Progenitor cell of endocrine pancreas (in vitro differentiated cells): ENCODE results near the gene PRRT2. TPM values are rescaled to one million over a fixed set of nuclear protein-coding genes. Genes with fewer than 3 reads are reported as not detected.

Experiments used
- DNase-seq: peaks from one replicate; pipeline ENCODE4 v3.0.0; 2021; ENCODE audit warnings: low spot score; ENCODE audit not compliant: unreplicated experiment
- H3K27ac Mint-ChIP-seq: 2 replicates; pipeline ENCODE4 v1.8.0; 2021; ENCODE audit warnings: mild to moderate bottlenecking, moderate library complexity, mixed read lengths
- H3K27me3 Mint-ChIP-seq: 2 replicates; pipeline ENCODE4 v1.8.0; 2021; ENCODE audit warnings: mixed read lengths
- H3K36me3 Mint-ChIP-seq: 2 replicates; pipeline ENCODE4 v1.8.0; 2022; ENCODE audit warnings: mixed read lengths; ENCODE audit not compliant: insufficient read depth
- H3K4me1 Mint-ChIP-seq: 2 replicates; pipeline ENCODE4 v1.8.0; 2021; ENCODE audit warnings: low read depth, mixed read lengths
- H3K4me3 Mint-ChIP-seq: 2 replicates; pipeline ENCODE4 v1.8.0; 2021; ENCODE audit warnings: low read depth, mild to moderate bottlenecking, moderate library complexity, mixed read lengths
- H3K9me3 Mint-ChIP-seq: 2 replicates; pipeline ENCODE4 v1.8.0; 2021; ENCODE audit warnings: low read depth, mixed read lengths
- total RNA-seq: library from RNA; stranded (reverse); gene quantifications from 2 replicates; pipeline ENCODE4 v1.2.1, GENCODE V29; 2021
- TF ChIP-seq, protein P1 (sequence below): fragments of 200-600 bp; sonication (generic); IDR thresholded peaks from one replicate; pipeline ENCODE4 v1.5.0; 2021; ENCODE audit warnings: antibody characterized with exemption, mild to moderate bottlenecking; ENCODE audit not compliant: unreplicated experiment

PRRT2 gene
- total RNA-seq, 1 donor from 2014 or later: 1.4 TPM

DNA sequence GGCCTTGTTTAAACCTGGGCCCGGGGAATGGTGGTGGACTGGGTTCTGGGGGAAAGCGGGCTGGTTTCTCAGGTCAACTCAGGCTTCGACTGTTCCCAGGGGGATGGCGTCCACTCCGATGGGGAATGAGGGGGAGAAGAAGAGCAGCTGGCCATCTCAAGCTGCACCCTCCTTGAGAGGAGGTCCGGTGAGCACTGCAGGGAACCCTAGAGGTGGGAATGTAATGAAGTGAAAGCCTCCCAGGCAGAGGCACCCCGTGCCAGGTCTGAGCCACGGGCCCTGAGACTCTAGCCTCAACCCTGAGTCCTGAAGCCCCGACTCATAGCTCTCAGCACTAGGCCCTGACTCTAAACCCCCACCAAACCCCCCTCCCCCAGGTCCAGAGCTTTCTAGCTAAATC, 52.2 kb downstream of the PRRT2 start:
- no peaks in the 10 kb centered on the region for H3K9me3 Mint-ChIP-seq
- H3K27me3 Mint-ChIP-seq: peaks cover 3% of the 10 kb centered on the region
- no peak overlapping the region for H3K4me3 Mint-ChIP-seq
- DNase-seq: no peak
- H3K4me1 Mint-ChIP-seq: peaks cover 9% of the 10 kb centered on the region
- no peak overlapping the region for H3K27ac Mint-ChIP-seq
- TF ChIP-seq, protein P1, sequence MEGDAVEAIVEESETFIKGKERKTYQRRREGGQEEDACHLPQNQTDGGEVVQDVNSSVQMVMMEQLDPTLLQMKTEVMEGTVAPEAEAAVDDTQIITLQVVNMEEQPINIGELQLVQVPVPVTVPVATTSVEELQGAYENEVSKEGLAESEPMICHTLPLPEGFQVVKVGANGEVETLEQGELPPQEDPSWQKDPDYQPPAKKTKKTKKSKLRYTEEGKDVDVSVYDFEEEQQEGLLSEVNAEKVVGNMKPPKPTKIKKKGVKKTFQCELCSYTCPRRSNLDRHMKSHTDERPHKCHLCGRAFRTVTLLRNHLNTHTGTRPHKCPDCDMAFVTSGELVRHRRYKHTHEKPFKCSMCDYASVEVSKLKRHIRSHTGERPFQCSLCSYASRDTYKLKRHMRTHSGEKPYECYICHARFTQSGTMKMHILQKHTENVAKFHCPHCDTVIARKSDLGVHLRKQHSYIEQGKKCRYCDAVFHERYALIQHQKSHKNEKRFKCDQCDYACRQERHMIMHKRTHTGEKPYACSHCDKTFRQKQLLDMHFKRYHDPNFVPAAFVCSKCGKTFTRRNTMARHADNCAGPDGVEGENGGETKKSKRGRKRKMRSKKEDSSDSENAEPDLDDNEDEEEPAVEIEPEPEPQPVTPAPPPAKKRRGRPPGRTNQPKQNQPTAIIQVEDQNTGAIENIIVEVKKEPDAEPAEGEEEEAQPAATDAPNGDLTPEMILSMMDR: no peak
- peaks cover 5% of the 10 kb centered on the region for H3K36me3 Mint-ChIP-seq

Other genes with a start within 250 kb of the PRRT2 start
- 0.19 and 0.20 TPM in 2 replicates for gene SPN, start 148.9 kb upstream of the PRRT2 start, total RNA-seq
- 106 and 115 TPM in 2 replicates for gene QPRT, start 133.0 kb upstream of the PRRT2 start, total RNA-seq
- gene C16orf54, start 66.2 kb upstream of the PRRT2 start, total RNA-seq: 0.17 and 0.38 TPM in 2 replicates
- gene ZG16, start 33.9 kb upstream of the PRRT2 start, total RNA-seq: not detected in 2 replicates
- 78.4 and 79.8 TPM in 2 replicates for gene KIF22, start 21.4 kb upstream of the PRRT2 start, total RNA-seq
- gene MAZ, start 5.7 kb upstream of the PRRT2 start, total RNA-seq: 345 and 347 TPM in 2 replicates
- 26.4 and 29.9 TPM in 2 replicates for gene PAGR1, start 4.0 kb downstream of the PRRT2 start, total RNA-seq
- gene MVP, start 8.3 kb downstream of the PRRT2 start, total RNA-seq: 6.5 and 9.0 TPM in 2 replicates
- gene CDIPT, start 51.0 kb downstream of the PRRT2 start, total RNA-seq: 46.3 and 51.2 TPM in 2 replicates
- 13.2 and 16.2 TPM in 2 replicates for gene SEZ6L2, start 87.4 kb downstream of the PRRT2 start, total RNA-seq
- 3.1 and 3.8 TPM in 2 replicates for gene ASPHD1, start 88.3 kb downstream of the PRRT2 start, total RNA-seq
- gene KCTD13, start 114.0 kb downstream of the PRRT2 start, total RNA-seq: 31.4 and 34.7 TPM in 2 replicates
- 89.4 and 91.9 TPM in 2 replicates for gene TMEM219, start 149.9 kb downstream of the PRRT2 start, total RNA-seq
- gene TAOK2, start 161.7 kb downstream of the PRRT2 start, total RNA-seq: 51.1 and 54.0 TPM in 2 replicates
- gene HIRIP3, start 183.4 kb downstream of the PRRT2 start, total RNA-seq: 11.4 and 12.0 TPM in 2 replicates
- 72.7 and 74.2 TPM in 2 replicates for gene INO80E, start 184.0 kb downstream of the PRRT2 start, total RNA-seq
- gene DOC2A, start 198.8 kb downstream of the PRRT2 start, total RNA-seq: 4.4 and 5.0 TPM in 2 replicates
- not detected in 2 replicates for gene C16orf92, start 211.0 kb downstream of the PRRT2 start, total RNA-seq
- gene TLCD3B, start 219.1 kb downstream of the PRRT2 start, total RNA-seq: 1.5 and 1.7 TPM in 2 replicates